ENCODE data around the gene TRIM54.

Gene TRIM54

GRCh38 chr2:27356382-27357181 is 74.4 kb downstream of the TRIM54 start, which contains the start of gene GTF3C2:
Gene GTF3C2, minus strand, starts transcription at chr2:27356764. Its CDS starts 13,210 bp downstream, at chr2:27343554.
- peak; percentile 94 for DNase-seq (ENCODE audit: low spot score)

All from AG08396 (cell line).